SW 1271 (cell line): ENCODE results near the gene ZNHIT2.

Experiments
- DNase-seq, 2 experiments: peaks; one replicate each; lab custom pipeline; 2025; lab: John Stamatoyannopoulos, UW

ZNHIT2 gene

DNA sequence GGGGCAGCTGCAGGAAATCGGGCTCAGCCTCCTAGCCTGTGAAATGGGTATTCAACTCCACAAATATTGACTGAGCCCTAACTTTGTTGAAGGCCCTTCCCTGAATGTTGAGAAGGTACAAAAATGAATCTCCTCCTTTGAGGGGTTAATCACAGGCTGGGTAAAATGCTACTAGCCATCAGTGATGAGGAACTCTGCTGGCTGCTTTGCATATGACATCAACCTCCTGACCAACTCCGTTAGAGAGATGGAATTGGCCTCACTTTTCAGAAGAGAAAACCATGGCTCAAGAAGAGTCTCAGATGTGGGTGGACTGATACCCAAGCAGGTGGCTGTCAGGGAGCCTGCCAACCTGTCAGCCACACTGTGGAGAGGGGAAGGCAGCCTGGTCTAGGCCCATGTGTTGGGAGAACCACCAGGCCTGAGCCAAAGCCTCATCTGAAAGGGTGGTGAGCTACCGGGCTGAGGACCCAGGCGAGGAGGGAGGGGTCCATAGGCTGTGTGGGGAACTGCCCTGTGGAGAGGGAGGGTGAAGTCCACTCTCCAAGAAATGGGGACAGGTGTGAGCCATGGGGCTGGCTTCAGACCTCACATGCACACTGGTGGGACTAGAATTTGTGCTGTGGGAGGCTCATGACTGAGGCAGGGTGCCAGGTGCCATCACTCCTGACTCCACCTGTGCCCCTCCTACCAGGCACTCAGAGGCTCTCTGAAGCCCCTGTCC lies 45.4 kb downstream of the ZNHIT2 start:
- DNase-seq: no peak

DNA sequence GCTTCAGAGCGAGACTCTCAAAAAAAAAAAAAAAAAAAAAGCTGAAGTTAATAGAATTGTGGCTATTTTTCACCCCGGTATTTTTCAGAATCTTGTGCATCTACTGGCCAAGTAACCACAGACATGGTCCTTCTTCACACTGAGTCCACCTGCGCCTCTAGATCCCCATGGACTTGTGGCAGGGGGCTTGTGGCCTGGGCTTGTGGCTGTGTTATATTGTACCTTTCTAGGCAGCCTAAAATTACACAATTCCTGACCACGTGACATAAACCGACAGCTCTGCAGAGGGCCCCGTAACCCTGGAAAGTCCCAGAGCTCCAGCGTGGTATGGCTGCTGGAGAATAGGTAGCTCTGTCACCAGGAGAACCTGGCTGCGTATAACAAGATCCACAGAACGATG lies 48.3 kb downstream of the ZNHIT2 start:
- no peak for DNase-seq

DNA sequence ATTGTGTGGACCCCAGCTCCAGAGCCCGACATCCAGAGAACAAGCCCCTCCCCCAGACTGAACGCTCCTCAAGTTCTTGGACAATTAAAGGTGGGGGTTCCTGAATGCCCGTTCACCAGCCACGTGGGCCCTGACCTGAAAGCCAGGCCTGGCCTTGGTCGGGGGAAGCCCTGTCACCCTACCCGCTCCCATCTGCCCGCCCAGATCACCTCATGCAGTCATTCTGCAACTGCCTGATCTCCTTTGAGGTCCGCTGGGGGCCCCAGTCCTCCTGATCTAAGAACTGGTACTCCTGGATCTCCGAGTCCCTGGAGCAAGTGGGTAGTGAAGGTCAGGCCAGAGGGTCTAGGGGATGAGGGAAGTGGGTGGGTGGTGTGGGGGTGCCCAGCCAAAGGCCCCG lies 50.1 kb downstream of the ZNHIT2 start:
- no peak for DNase-seq

- DNase-seq: no peak
These were observed 50.7 kb downstream of the ZNHIT2 start for GRCh38 chr11:65066805-65067291.
